ENCODE measurements around the gene NATD1. TPM values are rescaled to one million over a fixed set of nuclear protein-coding genes. Genes with fewer than 3 reads are reported as not detected.

Gene NATD1
- total and polyA plus RNA-seq, 9 of the 15 experiments (the other 6 are each of a cell fraction or from before 2014, with no cell fraction given), result 0.24 to 5.4 (median 1.6) TPM

- WGBS (ENCODE audit: insufficient coverage, low coverage, missing lambda C conversion rate), result 92% methylated on average over 6 of the region's 12 CpGs
- ChIA-PET POLR2A (interaction anchor here (3.1 kb wide), 1 partner anchor 10 kb away, joined by 22 read pairs; the partner anchor contains the start of gene TMEM11), CTCF (ENCODE audit: low intra/inter-chr PET ratio) (no interaction called here)
- no peak overlapping the region for H3K4me3 ChIP-seq
- peaks cover 83% of the 10 kb centered on the region for H3K79me2 ChIP-seq (ENCODE audit: control insufficient read depth, insufficient read depth, low read length)
- BruUV-seq (replicated peaks), result no TSS peak
- H3K4me2 ChIP-seq (ENCODE audit: insufficient read depth, low read length), result no peak overlapping the region
- H3K4me1 ChIP-seq (replicated peaks in 1 of 2; ENCODE audit: control insufficient read depth in 2 of 2, insufficient read depth in 2 of 2, low read length in 2 of 2), result peaks cover 0 to 32% of the 10 kb centered on the region in 2 experiments; a peak in 4 of 5 replicates
- H3K9ac ChIP-seq (ENCODE audit: insufficient read depth in 1 of 2, low read depth in 2 of 2, low read length in 2 of 2), result no peak overlapping the region
- peaks cover 52% of the 10 kb centered on the region for H4K20me1 ChIP-seq (replicated peaks; ENCODE audit: control insufficient read depth, insufficient read depth, low read length)
- peaks cover 17% of the 10 kb centered on the region; the same call in 2 of the 3 replicates for H3K36me3 ChIP-seq (ENCODE audit: control insufficient read depth, insufficient read depth, low read length)
- no peak for FAIRE-seq
- no peaks in the 10 kb centered on the region for H3K9me3 ChIP-seq (replicated peaks; ENCODE audit: control insufficient read depth, insufficient read depth, low read depth, low read length)
- in situ Hi-C loops (cut with MboI), result no loop called here
- H3K9me1 ChIP-seq (ENCODE audit: control insufficient read depth, insufficient read depth, low read length), result peaks cover 6% of the 10 kb centered on the region
- TF ChIP-seq ESRRA (IDR thresholded peaks at IDR 0.05; ENCODE audit: borderline replicate concordance, low read depth) (no peak), TBL1XR1 (IDR thresholded peaks at IDR 0.05; ENCODE audit: low read length in 2 of 2) (no peak), OTX1 (CRISPR knock-in tag; IDR thresholded peaks at IDR 0.05) (no peak), ZFP1 (CRISPR knock-in tag; IDR thresholded peaks at IDR 0.05) (no peak), SETDB1 (IDR thresholded peaks at IDR 0.05; ENCODE audit: low read length) (no peak), YY1 (IDR thresholded peaks at IDR 0.05; ENCODE audit: borderline replicate concordance in 1 of 3, control insufficient read depth in 1 of 3, extremely low read depth in 1 of 3, insufficient read depth in 3 of 3, insufficient read length in 1 of 3, insufficient replicate concordance in 2 of 3, low read depth in 1 of 3, low read length in 2 of 3) (no peak), ZC3H8 (IDR thresholded peaks at IDR 0.05) (no peak), HNRNPH1 (optimal IDR thresholded peaks at IDR 0.05; ENCODE audit: low read depth, low read length) (no peak)
- TF ChIP-seq, protein P1, sequence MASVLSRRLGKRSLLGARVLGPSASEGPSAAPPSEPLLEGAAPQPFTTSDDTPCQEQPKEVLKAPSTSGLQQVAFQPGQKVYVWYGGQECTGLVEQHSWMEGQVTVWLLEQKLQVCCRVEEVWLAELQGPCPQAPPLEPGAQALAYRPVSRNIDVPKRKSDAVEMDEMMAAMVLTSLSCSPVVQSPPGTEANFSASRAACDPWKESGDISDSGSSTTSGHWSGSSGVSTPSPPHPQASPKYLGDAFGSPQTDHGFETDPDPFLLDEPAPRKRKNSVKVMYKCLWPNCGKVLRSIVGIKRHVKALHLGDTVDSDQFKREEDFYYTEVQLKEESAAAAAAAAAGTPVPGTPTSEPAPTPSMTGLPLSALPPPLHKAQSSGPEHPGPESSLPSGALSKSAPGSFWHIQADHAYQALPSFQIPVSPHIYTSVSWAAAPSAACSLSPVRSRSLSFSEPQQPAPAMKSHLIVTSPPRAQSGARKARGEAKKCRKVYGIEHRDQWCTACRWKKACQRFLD (CRISPR knock-in tag; IDR thresholded peaks at IDR 0.05), result no peak
- TF ChIP-seq, protein P2, sequence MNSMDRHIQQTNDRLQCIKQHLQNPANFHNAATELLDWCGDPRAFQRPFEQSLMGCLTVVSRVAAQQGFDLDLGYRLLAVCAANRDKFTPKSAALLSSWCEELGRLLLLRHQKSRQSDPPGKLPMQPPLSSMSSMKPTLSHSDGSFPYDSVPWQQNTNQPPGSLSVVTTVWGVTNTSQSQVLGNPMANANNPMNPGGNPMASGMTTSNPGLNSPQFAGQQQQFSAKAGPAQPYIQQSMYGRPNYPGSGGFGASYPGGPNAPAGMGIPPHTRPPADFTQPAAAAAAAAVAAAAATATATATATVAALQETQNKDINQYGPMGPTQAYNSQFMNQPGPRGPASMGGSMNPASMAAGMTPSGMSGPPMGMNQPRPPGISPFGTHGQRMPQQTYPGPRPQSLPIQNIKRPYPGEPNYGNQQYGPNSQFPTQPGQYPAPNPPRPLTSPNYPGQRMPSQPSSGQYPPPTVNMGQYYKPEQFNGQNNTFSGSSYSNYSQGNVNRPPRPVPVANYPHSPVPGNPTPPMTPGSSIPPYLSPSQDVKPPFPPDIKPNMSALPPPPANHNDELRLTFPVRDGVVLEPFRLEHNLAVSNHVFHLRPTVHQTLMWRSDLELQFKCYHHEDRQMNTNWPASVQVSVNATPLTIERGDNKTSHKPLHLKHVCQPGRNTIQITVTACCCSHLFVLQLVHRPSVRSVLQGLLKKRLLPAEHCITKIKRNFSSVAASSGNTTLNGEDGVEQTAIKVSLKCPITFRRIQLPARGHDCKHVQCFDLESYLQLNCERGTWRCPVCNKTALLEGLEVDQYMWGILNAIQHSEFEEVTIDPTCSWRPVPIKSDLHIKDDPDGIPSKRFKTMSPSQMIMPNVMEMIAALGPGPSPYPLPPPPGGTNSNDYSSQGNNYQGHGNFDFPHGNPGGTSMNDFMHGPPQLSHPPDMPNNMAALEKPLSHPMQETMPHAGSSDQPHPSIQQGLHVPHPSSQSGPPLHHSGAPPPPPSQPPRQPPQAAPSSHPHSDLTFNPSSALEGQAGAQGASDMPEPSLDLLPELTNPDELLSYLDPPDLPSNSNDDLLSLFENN (IDR thresholded peaks at IDR 0.05; ENCODE audit: low read depth in 2 of 2, low read length in 2 of 2), result no peak
- H3K27me3 ChIP-seq (ENCODE audit: control insufficient read depth in 2 of 2, insufficient read depth in 2 of 2, low read length in 2 of 2), result no peaks in the 10 kb centered on the region
- no peak for ATAC-seq
- H3K27ac ChIP-seq (ENCODE audit: extremely low read depth, low read depth, low read length), result no peak overlapping the region
- no peak for DNase-seq (ENCODE audit: extremely low read depth in 1 of 4, low spot score in 3 of 4)
- H2AFZ ChIP-seq (ENCODE audit: low read depth, low read length), result no peak overlapping the region
- intact Hi-C loops (cut with micrococcal nuclease), result no loop called here
Measured at GRCh38 chr17:21202512-21202911, 50.7 kb downstream of the NATD1 start.

All from K562 (cell line).